ELR (cell line): ENCODE data around the gene LGALS9.
"Not testable (repeated sequence)": the region's sequence is repeated elsewhere in the genome, so short reads cannot be mapped to it uniquely, and the experiment has no call there.

Experiments
- DNase-seq: peaks from one replicate; pipeline ENCODE4 v3.0.0-alpha.2; 2015; ENCODE audit warnings: low read depth

Gene LGALS9

DNA sequence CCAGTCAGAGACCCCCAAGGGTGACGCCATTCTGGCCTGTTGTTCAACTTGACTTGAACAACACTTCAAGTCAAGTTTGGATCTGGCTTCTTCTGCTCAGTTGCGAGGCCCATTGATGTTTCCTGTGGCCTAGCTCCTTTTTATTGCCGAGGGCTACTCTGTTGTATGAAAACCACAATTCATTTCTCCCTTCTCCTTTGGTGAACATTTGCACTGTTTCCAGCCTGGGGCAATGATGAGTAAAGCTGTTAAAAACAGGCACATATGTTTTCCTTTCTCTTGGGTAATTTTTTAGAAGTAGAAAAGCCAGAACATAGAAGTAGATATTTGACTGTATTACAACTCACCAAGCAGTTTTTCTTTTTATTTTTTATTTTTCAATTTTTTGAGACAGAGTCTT is 1.7 kb upstream of the LGALS9 start:
- DNase-seq = peak; percentile 70

DNA sequence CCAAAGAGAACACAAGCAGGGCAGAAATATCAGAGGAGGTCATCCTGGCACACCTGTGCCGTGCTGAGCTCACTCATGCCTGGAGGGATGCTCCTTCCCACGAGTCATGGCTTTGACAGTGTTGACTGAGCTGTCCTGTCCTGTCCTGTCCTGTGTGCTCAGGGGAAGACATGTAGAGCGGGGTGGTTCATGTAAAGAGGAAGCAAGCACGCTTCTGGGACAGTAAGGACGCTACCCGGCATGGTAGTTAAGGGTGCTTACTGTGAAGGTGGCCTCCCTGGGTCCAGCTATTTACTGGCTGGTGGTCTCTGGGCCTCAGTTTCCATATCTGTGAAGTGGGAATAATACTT is 398 bp downstream of the LGALS9 start:
- DNase-seq = no peak

DNA sequence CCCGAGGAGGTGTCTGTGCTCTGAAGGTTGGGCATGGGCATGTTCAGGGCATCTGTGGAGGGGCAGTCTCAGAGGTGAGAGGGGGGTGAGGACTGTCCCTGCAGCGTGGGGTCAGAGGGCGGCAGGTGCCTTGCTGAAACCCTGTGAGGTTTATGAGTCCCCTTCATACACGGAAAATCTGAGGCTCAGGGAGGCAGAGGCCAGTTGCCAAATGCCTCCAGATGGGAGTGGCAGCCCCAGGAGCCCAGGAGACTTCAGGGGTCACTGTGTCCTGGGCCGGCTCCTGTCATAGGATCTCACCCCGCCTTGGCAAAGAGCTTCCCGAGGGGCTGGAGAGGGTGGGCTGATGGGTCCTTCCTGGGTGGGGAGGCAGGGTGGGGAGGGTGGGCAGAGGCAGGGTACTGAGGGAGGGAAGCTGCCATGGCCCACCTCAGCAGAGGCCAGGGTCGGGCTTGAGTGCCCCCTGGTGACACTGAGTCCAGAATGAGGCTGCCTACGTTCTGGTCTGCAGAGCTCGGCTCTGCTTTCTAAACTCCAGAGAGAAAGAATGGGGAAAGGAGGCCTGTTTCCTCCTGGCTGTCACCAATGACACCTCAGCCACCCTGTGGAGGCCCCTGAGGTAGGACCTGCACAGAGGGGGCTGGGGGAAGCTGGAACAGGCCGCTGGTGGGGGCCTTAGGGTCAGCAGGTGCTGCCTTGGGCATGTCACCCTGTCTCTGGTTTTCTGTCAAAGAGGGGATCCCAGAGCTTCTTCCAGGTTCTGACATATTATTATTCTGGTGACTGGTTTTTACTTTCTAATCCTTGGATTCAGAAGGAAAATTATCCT is 1.1 kb downstream of the LGALS9 start:
- DNase-seq = no peak

DNA sequence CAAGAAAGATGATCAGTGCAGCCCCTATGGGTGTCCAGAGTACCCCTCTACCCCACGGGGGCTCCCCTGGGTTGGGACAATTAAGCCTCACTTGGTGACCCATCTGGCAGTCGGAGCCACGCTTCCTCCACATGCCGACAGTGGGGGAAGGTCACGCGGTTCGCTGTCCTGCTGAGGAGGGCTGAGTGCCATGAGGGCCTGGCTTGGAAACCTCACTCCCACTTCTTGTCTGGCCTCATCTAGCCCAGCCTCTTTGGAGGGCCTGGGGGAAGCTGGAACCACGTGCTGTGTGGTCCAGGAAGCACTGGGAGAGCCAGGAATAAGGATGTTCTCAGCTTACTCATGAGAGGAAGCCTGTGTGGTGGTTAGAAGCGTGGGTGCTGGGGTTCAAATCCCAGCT is 1.8 kb downstream of the LGALS9 start:
- not testable (repeated sequence) for DNase-seq

DNA sequence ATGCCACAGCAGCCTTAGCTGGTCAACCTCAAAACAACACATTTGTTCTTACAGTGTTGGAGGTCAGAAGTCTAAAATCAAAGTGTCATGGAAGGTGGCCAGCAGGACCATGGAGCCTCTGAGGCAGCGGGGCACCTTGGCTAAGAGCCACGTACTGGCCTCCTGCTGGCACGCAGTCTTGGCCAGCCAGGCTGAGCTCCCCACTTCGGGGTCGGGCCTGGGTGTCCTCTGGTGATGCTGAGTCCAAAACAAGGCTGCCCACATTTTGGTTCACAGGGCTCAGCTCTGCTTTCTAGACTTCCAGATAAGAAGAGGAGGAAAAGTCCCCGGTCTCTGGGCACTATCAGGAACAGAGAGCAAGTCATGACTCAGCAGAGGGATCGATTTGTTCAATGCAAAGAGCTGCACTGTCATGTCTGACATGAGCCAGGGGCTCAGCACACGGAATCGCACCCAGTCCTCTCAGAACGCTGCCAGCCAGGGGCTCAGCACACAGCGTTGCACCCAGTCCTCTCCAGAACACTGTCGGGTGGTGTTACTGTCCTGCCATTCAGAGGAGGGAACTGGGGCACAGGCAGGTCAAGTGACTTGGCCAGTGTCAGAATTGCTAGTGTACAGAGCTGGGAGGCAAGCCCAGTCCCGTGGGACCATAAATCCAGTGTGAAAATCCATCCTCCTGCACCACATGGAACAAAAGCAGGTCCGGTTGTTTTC is 2.5 kb downstream of the LGALS9 start:
- no peak for DNase-seq

DNA sequence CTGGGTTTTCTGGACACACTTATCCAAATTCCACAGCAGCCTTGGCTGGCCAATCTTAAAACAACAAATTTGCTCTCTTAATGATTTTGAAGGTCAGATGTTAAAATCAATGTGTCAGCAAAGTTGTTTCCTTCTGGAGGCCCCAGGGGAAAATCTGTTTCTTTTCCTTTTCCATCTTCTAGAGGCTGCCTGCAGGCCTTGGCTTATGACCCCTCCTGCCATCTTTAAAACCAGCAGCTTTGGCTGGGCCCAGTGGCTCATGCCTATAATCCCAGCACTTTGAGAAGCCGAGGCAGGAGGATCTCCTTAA is 3.0 kb downstream of the LGALS9 start:
- DNase-seq = no peak

DNA sequence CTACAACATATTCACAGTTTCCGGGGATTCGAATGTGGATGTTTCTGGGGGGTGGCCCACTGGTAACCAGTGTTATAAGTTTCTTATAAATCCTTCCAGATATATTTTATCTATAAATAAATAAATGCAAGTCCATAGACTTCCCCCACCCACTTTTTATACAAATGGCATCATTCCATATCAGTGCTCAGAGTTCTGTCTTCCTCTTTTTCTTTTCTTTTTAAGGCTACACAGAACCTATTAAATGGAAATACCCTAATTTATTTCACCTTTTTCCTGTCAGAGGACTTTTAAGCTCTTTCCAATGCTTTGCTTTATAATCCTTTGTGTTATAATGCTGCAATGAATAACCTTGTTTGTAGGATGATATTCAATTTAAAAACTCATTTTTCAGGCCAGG is 3.8 kb downstream of the LGALS9 start:
- DNase-seq = no peak

DNA sequence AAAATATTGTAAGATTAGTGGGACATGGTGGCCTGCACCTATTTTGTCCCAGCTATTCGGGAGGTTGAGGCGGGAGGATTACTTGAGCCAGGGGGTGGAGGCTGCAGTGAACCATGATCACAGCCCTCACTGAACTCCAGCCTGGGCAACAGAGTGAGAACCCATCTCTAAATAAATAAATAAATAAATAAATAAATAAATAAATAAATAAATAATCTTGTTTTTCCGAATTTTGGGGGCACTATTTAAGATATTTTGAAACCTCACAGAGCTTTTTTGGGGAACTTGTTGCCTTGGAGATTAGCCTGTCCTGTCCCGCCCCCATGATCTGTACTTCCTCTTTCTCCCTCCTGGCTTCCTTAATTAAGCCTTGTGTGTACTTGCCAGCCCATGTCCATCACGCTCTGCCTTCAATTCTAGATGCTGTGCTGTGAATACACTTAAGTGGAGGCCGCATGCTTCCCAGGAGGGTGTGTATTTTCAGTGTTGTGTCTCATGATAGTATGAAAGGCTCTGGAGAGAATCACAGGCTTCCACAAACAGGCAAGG is 4.4 kb downstream of the LGALS9 start:
- DNase-seq = no peak

DNA sequence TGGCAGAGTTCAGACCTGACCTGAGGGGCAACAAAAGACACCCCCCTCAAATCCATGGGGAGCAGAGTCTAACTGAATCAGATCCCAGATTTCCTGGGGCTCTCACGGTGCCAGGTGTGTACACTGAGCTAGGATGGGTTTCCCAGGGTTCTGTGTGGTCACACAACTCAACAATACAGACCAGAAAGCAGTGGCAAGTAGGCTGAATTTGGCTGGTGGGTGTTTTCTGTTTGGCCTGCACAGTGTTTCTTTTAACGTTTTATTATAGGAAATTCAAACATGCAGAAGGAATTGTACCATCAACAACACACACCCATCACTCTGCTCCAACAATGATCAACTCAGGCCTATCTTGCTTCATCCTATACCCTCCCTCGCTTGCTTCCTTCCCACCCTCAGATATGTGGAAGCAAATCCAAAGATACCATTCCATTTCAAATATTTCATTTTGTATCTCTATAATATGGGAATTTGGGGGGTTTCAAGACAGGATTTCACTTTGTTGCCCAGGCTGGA is 5.1 kb downstream of the LGALS9 start:
- DNase-seq = not testable (repeated sequence)

DNA sequence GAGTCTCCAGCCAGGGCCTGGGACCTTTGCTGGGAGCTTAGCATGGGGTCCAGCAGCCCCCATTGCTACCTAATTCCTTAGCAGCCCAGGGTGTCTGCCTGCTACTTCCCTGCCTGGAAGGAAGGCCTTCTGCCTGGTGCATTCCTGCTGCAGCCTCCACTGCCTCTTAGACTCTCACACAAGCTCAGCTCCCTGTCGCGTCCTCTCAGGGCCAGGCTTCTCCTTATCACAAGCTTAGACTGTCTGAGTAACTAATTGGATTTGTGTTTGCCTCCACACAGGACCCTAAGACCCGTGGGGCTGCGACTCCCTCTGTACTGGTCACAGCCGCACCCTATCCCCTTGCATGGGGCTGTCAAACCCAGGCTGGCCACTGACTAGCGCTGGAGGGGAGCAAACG is 6.8 kb downstream of the LGALS9 start:
- not testable (repeated sequence) for DNase-seq

DNA sequence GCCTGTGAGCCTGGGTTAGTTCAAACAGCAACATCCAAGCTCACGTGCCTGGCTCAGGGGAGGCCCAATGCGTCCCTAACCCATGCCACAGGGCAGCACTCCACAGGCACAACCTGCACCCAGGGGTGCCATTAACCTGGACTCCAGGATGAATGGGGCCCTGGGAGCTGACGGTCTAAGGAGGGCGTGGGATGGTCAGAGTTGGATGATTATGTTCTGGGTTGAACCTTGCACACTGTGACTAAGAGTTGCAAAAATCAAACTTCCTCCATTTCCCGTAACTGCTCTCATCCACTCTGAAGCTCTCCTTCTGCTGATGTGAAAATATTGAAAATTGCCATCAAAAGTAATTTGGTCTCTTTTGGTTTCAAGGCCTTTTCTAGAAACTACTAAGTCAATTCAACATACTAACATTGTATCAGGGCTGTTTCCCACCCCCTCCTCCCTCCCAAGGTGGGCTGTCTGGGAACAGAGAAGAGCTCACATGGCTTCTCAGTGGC is 7.5 kb downstream of the LGALS9 start:
- not testable (repeated sequence) for DNase-seq

DNA sequence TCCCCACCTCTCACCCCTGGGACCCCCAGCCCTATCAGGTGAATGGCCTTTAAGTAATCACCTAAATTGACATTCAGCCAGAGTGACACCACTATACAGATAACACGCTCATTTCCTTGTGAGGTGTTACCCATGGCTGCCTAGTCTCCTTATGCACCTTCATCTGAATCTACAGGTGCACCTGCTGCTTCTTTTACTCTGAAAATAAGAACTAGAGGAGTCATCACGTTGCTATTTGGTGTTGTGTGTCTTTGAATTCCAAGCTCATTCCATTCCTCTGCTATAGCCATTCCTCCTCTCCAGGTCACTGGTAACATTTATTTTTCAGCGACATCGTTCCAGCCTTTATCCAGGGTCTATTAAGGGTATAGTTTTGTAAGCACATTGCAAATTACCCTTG is 9.8 kb downstream of the LGALS9 start:
- no peak for DNase-seq

DNA sequence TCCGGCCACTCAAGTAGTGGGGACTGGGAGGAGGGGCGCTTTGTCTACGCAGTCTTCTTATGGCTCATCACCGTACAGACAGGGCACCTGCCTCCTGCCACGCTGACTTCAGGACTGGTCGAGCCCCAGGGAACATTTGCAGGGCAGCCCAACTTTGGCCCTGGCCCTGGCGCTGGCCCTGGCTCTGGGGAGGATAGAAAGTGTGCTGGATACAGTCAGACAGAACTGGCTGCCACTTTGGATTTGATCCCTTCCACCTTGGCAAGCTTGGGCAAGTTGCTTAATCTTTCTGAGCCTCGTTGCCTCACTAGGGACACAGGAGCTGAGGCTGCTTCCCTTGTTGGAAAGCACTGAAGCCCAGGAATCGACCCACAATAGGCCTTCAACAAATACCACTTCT is 13.6 kb downstream of the LGALS9 start:
- no peak for DNase-seq

DNA sequence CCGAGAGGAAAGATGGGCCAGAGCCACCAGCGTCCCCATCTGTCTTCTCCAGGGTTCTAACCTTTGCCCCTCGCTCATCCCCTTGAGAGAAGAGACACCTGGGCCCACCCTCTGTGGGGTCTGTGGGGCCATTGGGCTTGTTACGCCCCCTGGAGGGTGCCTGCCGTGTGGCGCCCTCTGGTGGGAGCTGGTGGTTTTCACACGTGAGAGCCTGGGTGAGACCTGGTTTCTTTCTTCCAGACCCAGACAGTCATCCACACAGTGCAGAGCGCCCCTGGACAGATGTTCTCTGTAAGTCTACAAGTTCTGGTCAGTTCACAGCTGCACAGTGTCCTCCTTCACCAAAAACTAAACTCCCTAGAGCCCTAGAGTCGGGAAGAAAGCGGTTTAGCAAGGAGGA is 14.6 kb downstream of the LGALS9 start:
- DNase-seq = not testable (repeated sequence)

DNA sequence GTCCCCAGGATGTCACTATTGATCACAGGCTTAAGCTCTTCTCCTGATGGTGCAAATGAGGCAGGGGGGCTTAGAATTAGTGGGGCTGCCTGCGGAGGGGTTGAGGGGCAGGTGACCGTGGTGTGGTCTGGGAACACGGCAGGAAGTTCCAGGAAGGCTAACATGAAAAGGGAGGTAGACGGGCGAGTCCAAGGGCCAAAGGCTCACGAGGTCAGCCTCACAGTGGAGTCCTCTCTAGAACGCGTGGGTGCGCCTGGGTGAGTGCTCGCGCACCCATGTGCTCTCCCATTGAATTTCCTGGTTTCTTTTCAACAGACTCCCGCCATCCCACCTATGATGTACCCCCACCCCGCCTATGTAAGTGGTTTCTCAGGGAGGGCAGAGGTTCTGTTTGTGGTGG is 15.2 kb downstream of the LGALS9 start:
- no peak for DNase-seq

DNA sequence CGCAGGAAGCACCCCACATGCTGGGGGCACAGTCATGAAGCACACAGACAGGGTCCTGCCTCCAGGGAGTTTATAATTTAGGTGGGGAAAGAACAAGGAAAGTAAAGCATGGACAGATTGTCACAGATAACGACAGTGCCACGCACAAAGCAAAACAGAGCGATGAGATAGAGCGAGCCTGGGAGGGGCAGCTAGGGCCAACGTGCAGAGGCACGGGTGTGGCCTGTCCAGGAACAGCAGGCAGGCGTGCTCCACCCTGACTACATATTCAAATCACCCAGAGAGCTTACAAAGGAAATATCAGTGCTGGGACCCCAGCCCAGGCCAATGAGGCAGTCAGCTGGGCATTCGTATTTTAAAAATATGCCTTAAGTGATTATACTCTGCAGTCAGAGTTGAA is 16.8 kb downstream of the LGALS9 start:
- no peak for DNase-seq

DNA sequence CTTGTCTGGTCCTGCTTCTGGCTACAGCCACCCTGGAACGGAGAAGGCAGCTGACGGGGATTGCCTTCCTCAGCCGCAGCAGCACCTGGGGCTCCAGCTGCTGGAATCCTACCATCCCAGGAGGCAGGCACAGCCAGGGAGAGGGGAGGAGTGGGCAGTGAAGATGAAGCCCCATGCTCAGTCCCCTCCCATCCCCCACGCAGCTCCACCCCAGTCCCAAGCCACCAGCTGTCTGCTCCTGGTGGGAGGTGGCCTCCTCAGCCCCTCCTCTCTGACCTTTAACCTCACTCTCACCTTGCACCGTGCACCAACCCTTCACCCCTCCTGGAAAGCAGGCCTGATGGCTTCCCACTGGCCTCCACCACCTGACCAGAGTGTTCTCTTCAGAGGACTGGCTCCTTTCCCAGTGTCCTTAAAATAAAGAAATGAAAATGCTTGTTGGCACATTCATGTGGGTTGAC is 18.2 kb downstream of the LGALS9 start:
- not testable (repeated sequence) for DNase-seq

DNA sequence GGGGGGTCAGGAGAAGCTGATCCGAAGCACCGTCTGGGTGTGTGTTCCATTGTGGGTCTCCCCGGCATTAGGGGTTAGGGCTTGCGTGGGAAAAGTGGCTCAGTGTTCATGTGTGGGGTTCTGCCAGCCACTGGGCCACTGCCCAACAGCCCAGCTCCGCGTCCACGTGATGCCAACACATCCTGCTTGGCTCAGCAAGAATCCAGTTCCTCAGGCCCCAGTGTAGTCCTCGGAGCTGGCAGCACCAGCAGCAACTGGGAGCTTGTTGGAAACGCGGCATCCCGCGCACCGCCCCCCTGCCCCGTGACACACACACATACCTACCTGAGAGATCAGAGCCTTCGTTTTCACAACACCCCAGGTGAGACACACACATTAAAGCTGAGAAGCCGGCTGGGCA is 18.9 kb downstream of the LGALS9 start:
- no peak for DNase-seq

DNA sequence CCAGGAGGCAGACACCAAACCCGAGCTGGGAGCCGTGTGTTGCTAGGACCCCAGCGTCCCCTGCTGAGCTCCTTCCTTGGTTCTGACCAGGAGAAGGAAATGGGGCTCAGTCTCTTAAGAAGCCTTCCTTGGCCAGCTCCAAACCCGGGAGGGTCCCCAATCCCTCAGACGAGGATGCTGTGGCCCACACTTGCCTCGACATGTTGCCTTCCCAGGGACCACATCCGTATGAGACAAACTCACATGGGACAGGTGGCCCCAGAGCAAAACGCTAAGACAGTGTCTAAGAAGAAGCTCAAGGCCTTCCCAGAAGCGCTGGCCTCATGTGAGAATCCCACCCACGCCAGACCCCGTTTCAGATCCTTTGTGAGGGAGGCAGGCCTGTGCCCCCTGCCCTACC is 19.8 kb downstream of the LGALS9 start:
- DNase-seq = no peak

DNA sequence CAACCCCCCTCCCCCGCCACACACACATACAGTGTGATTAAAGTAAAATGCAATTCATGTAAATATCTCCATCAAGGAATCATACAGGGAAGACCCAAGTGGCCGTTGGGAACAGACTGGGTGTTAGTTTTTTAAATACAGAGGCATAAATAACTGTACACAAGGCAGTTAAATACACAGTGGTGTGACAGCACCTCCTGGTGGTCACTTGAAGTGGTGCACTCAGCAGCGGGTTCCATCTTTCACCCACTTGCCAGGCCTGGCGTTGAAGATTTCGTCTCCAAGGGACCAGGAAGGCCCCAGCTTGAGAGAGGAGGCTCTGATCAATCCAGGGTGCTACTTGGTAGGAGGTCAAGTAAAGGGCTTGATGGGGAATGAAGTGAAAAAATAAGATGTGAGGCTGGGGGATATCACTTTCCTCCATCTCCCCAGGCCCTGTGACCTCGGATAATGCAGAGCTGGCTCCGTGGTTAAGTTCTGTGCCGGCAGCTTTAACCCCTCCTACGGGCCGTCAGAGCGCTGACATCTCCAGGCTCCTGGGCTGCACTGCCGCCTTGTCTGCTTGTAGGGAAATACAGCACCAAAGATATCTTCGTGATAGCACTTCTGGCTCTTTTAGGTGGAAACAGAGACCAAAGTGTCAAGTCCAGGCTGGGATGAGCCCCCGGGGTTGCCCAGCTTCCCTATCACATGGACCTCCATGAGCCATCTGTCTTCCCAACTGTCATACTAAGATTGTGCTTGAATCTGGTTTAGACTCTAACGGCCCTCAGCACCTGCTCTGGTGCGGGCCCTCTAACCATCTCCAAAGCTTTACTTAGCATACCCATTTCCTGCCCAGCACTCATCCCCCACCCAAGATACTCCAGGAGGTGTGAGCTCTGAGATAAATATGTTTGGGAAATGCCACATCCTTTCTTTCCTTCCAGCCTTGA is 20.7 kb downstream of the LGALS9 start:
- DNase-seq = peak; percentile 47

DNA sequence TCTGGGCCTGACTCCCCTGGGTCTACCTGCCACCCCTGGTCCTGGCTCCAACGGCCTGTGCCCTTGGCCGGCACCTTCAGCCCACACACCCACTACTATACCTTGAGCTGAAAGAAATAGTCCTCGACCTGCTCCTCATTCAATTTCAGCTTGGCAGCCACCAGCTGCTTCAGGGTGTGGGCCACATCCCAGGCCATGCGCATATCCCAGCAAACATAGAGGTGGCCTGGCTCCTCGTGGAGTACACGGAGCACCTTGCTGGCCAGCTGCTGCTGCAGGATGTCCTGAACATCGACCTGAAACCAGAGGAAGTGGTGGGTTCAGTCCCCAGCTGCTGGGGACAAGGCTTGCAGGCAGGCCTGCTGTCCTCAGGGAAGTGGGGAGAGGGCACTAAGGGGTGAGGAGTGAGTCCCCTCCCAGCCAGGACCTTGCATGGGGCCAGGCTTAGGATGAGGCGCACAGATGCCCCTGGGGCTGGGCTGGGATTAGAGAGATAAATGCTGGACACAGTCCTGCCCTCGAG is 22.5 kb downstream of the LGALS9 start:
- DNase-seq = not testable (repeated sequence)

DNA sequence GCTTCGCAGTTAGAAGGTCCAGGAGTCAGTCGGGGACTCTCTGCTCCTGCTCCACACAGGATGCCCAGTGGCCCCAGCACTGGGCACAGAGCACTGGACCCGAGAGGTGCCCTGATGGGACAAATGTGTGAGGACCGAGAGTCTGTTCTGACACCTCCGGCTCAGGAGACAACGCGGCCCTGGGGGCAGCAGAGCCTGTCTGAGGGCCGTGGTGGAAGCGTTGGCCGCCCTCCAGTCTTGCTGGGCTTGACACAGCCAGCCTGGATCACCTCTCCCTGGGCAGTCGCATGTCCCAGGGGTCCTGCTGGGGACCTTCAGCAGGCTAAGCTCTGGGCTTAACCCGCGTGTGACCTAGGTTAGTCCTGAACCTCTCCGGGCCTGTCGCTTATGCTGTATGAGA is 23.1 kb downstream of the LGALS9 start:
- no peak for DNase-seq
